Retinal pigment epithelial cell (primary cell): Measurements from ENCODE around the gene NDNF.
A peak's percentile ranks its signal among the peaks of the same experiment; 100 is the strongest.

Source experiments
- DNase-seq: peaks from one replicate; pipeline ENCODE4 v3.0.0-alpha.2; 2010; ENCODE audit warnings: low read depth
- H3K4me3 ChIP-seq: 2 replicates; pipeline ENCODE4 v1.5.1; 2011; ENCODE audit warnings: mild to moderate bottlenecking, low read length, control low read depth, moderate library complexity
- CTCF ChIP-seq: conservative IDR thresholded peaks from 2 replicates; pipeline ENCODE4 v1.5.1; 2011; ENCODE audit warnings: low read depth, low read length, control low read depth, inconsistent platforms

NDNF gene

GRCh38 chr4:121049072-121049599, 23.2 kb downstream of the NDNF start:
- DNase-seq, result no peak
- H3K4me3 ChIP-seq, result no peak overlapping the region
- TF ChIP-seq CTCF, result no peak

GRCh38 chr4:121048165-121048564, 24.2 kb downstream of the NDNF start:
- H3K4me3 ChIP-seq, result no peak overlapping the region
- DNase-seq, result no peak
- TF ChIP-seq CTCF, result no peak

GRCh38 chr4:121041307-121042090, 30.8 kb downstream of the NDNF start:
- H3K4me3 ChIP-seq, result no peak overlapping the region
- no peak for DNase-seq
- TF ChIP-seq CTCF, result no peak

GRCh38 chr4:121034017-121034416, 38.3 kb downstream of the NDNF start:
- peak; percentile 62 for DNase-seq
- no peak overlapping the region for H3K4me3 ChIP-seq
- no peak for TF ChIP-seq CTCF

- TF ChIP-seq CTCF, result no peak
- no peak for DNase-seq
- H3K4me3 ChIP-seq, result no peak overlapping the region
These were observed 41.6 kb downstream of the NDNF start for GRCh38 chr4:121030711-121031110.

- no peak for TF ChIP-seq CTCF
- no peak overlapping the region for H3K4me3 ChIP-seq
- no peak for DNase-seq
These were observed 42.2 kb downstream of the NDNF start for GRCh38 chr4:121030131-121030530.

- DNase-seq, result no peak
- no peak overlapping the region for H3K4me3 ChIP-seq
- TF ChIP-seq CTCF, result no peak
These were observed 46.3 kb downstream of the NDNF start for GRCh38 chr4:121026034-121026433.
